Stimulated activated CD4-positive, alpha-beta T cell treated with anti-CD3 and anti-CD28 coated beads, Interleukin-15, amount 100 ng/mL, for 1 hour (primary cell): ENCODE results near the gene KCNIP2.

ENCODE experiments used
- DNase-seq, 2 donors: peaks; one replicate each; pipeline ENCODE4 v3.0.0-alpha.2; 2020; ENCODE audit warnings: low read depth in 1 of 2, low spot score in 1 of 2

KCNIP2 gene

DNA sequence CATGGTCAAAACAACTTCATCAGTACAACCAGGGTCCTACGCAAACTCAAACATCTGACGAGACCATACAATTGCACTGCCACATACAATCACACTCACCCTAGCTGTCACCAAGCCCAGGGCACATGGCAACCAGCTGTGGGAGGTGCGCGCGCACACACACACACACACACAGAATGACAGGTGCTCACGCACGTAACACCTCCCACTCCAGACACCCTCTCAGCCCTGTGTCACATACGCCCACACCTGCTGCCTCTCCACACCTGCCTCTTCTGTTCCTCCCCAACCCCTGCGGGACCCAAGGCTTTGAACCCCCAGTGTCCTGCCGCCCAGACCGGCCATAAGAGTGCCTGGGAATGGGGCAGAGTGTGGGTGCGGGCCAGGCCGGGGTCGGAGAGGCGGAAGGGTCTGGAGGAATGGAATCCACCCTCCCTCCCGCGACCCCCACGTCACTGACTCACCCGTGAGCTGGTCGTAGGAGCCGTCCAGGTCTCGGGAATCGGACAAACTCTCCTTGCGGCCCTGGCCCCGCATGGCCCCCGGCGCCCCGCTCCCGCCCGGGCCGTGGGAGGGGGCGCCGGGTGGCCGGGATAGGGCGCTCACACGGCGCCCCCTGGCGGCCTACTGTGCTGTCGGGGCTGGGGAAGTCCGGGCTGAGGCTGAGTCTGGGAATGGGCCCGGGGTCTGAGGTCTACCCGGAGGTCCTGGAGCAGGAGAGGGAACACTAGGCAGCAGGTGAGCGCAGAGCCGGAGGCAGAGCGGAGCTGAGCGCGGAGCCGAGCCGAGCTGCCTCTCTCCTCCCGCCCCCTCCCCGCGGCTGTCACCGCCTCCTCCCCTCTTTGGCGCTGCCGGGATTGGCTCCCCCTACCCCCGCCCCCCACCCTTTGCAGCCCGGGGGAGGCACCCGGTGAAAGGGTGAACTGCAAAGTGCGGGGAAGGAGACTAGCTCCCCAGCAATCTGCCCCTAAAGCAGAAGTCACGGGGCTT is at the start of gene KCNIP2:
KCNIP2 (minus strand) TSS at position 769 of the 990 bp plus-strand sequence; CDS start at position 537, 232 bp downstream.
- DNase-seq = peak in 1 of 2 donors; percentile 49

- DNase-seq = no peak
These were observed 49.3 kb upstream of the KCNIP2 start for GRCh38 chr10:101892782-101893391.

GRCh38 chr10:101889256-101890210 is 45.9 kb upstream of the KCNIP2 start:
- peak; percentile 37 to 47 for DNase-seq

GRCh38 chr10:101888251-101888949 is 44.8 kb upstream of the KCNIP2 start:
- no peak for DNase-seq

DNA sequence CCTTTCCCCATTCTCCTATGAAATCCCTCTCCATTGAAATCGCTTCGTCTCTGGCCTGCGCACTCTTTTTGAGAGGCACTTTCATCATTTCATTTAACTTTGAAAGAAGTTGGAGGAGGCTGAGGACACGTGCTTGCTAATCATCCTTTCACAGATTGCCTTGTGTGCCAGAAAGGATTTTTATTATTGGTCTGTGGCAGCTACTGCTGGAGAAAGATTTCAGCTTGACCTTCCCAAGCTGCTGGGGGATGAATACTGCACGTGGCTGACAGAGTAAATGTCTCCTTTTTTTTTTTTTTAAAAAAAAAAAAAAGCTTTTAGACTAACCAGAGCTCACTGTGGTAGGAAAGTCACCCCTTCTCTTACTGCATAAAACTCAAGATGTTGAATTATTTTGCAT is 44.2 kb upstream of the KCNIP2 start:
- DNase-seq = no peak

DNA sequence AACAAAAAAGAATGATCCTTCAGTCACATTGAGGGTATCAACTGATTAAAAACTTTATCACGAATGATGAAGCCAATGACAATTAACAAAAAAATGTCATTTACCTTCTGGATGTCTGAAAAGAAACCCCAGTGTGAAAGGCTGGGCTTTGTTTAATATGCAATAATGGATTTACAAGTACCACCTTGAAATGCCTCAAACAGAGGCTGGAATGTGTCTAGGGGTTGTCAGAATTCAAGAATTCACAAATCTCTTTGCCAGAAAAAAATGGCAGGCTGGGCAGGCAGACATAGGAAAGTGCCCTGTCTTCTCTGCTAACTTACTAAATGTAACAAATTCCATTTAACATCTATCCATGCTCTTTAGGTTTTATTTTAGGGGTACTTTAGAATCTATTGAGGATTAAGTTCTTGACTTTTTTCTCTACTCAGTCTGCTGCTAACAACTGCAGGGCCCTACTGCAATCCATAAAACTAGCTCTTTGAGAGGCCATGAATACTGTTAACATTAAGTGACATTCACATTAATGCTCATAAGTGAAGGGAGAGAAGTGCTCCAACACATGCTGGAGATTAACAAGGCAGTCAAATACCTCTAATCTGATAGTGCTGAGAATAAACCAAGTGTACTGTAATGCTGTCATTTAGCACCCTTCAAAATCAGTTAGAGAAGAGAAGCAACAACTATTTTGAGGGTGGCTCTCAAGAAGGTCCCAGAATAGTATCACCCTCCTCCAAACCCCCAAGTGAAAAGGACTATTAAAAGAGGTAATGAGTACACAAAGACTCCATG is 43.1 kb upstream of the KCNIP2 start:
- DNase-seq = no peak

GRCh38 chr10:101881036-101881774 is 37.6 kb upstream of the KCNIP2 start:
- no peak for DNase-seq

DNA sequence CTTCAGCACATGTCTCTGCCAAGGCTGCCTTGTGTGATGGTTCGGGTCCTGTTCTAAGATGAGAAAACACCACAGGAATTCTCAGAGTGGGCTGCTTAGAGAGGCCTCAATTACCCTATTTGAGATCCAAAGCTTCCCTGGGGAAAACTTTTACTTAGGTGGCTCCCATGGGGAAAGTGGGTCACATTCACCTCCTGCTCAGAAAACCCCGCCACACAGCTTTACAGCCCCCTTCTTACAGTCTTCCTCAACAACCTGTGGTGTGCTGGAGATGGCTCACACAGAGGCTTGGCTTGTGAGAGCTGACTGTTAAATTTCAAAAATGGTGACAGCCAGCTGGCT is 36.6 kb upstream of the KCNIP2 start:
- DNase-seq = no peak

- no peak for DNase-seq
These were observed 36.0 kb upstream of the KCNIP2 start for GRCh38 chr10:101879456-101880231.

GRCh38 chr10:101878869-101879268 is 35.3 kb upstream of the KCNIP2 start:
- DNase-seq = no peak

DNA sequence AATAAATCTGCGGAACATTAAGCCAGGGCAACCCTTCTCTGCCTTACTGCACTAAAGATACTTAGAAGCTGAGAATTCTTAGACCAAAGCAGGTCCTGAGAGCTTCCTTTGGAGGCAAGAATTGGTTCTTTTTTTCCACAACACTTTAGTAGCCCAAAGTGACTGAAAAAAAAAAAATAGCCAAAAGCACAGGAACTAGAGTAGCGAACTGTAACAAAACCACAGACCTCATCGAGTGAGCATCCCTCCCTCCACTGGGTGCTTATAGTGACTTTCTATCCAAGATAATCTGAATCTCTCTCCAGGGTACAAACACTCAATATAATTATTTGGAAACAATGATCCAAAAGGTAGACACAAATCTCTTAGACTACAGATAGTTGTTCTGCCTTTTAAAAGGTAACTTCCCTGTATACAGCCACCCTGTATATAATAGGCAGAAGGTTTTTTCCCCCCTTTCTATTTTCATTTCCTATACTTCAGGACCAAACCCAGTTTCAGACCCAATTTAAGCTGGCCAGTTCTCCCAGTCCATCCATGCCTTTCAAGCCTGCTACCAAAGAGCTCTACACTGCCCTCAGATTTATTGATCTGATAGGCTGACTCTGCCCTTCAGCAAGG is 31.6 kb upstream of the KCNIP2 start:
- no peak for DNase-seq

GRCh38 chr10:101874252-101874651 is 30.7 kb upstream of the KCNIP2 start:
- no peak for DNase-seq

DNA sequence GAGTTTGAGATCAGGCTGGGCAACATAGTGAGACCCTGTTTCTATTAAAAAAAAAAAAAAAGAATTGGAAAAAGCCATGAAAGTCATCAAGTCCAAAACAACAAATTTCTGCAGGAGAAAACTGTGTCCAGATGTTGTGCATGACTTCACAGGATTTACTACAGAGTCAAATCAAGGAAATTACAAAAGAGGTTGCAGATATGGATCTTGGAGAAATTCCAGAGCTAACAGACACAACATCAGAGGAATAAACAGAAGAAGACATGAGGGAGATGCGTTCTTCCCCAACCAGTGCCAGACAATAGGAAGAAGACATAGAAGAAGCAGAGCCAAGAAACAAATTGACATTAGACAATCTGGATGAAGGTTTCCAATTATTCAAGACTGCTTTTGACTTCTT is 24.3 kb upstream of the KCNIP2 start:
- no peak for DNase-seq

DNA sequence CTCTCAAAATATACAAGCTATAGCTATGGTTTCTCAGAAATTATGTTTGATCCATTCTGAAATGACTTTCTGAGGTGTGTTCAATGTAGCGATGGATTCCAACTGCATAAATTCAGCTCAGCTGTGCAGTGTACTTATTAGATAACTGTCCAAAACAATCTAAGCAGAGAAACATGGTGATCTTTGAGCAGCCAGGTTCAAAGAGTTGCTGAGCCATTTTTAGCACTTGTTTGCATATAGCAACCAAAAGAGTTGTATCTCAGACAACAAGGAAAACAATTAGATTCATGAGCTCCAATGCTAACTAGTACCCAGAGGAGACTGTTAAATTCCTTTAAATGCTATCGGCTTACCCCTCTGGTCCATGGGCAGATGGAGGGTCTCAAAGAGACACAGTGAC is 15.9 kb upstream of the KCNIP2 start:
- no peak for DNase-seq

DNA sequence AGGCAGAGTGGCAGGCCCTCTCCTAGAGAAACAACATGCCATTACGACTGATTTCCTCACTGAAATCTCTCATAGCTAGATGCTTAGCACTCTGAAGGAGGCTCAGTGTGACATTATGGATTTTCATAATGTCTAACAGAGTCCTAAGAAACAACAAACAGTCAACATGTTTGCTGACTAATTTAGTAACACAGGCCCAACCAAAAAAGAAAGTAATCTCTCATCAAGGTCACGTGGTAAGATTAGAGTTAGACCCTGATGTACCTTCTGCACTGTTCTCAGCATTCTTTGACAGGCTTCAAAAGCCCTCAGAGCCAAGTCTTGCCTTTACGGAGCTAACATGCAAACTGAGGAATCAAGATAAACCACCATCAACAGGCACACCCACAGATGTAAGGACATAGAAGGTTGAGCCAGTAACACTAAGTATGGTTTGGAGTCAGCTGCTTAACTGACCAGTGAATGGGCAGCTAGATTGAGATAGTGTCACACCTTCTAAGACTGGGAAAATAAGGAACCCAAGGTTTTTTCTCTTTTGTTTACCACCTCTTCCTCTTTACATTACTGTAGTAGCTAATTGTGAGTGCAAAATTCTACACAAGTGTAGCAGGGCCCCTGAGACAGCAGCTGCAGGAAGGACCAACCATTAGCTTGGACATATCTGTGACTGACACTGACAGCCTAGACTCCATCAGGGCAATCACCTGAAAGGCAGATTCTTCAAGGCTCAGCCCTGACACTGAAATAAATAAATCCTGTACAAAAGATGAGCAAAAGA is 15.3 kb upstream of the KCNIP2 start:
- DNase-seq = no peak

- no peak for DNase-seq
These were observed 14.3 kb upstream of the KCNIP2 start for GRCh38 chr10:101857802-101858476.

DNA sequence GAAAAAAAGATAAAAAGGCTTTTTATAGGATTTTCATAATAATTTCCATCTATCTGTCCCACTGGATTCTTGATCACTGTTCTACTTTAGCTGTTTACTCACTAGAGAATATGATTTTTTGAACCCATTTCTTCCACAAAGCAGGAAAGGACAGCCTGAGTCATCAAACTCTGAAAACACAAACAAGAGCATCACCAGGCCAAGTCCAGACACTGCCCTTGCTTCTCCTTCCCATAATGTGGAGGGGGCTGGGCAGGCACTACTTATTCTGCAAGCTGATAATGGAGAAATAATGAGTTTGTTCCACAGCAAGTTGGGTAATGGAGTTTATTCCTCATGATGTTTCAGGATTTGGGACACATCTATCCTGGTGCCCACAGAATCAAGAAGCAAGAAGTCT is 13.0 kb upstream of the KCNIP2 start:
- no peak for DNase-seq
